Trophoblast cell (in vitro differentiated cells and primary cell): ENCODE measurements around the gene AJAP1.
"Not testable (repeated sequence)": the region's sequence is repeated elsewhere in the genome, so short reads cannot be mapped to it uniquely, and the experiment has no call there.

ENCODE experiments used
- DNase-seq, 2 donors: peaks; one replicate each; pipeline ENCODE4 v3.0.0-alpha.2; 2016
- H2AFZ ChIP-seq: 2 replicates; pipeline ENCODE4 v1.6.1; 2013; ENCODE audit warnings: low read length, moderate library complexity, mild to moderate bottlenecking; ENCODE audit not compliant: insufficient read depth, poor library complexity
- H2AK5ac ChIP-seq: 2 replicates; pipeline ENCODE4 v1.6.1; 2013; ENCODE audit warnings: mild to moderate bottlenecking, low read length
- H2BK120ac ChIP-seq: 2 replicates; pipeline ENCODE4 v1.6.1; 2013; ENCODE audit warnings: low read length, mild to moderate bottlenecking, moderate library complexity; ENCODE audit not compliant: insufficient read depth, poor library complexity
- H2BK12ac ChIP-seq: 2 replicates; pipeline ENCODE4 v1.6.1; 2013; ENCODE audit warnings: mild to moderate bottlenecking, low read length, moderate library complexity
- H2BK5ac ChIP-seq: 2 replicates; pipeline ENCODE4 v1.6.1; 2013; ENCODE audit warnings: low read length, low read depth, moderate library complexity, mild to moderate bottlenecking; ENCODE audit not compliant: poor library complexity
- H3K14ac ChIP-seq: 2 replicates; pipeline ENCODE4 v1.6.1; 2013; ENCODE audit warnings: mild to moderate bottlenecking, low read length
- H3K18ac ChIP-seq: 2 replicates; pipeline ENCODE4 v1.6.1; 2013; ENCODE audit warnings: mild to moderate bottlenecking, low read length
- H3K23ac ChIP-seq: 2 replicates; pipeline ENCODE4 v1.6.1; 2013; ENCODE audit warnings: low read length
- H3K27ac ChIP-seq: 2 replicates; pipeline ENCODE4 v1.5.1; 2013; ENCODE audit warnings: low read depth, mild to moderate bottlenecking, inconsistent platforms, low read length, moderate library complexity
- H3K27me3 ChIP-seq: 2 replicates; pipeline ENCODE4 v1.6.1; 2013; ENCODE audit warnings: inconsistent platforms, mild to moderate bottlenecking, low read length, moderate library complexity; ENCODE audit not compliant: insufficient read depth
- H3K36me3 ChIP-seq, 2 experiments: 1 replicate in 1 of 2; 2 replicates in 1 of 2; pipeline ENCODE4 v1.6.1; 2013; ENCODE audit warnings: low read length in 2 of 2, mild to moderate bottlenecking in 2 of 2, moderate library complexity in 1 of 2; ENCODE audit not compliant: insufficient read depth in 2 of 2, control insufficient read depth in 1 of 2
- H3K4ac ChIP-seq: 2 replicates; pipeline ENCODE4 v1.6.1; 2013; ENCODE audit warnings: low read depth, mild to moderate bottlenecking, low read length, moderate library complexity
- H3K4me1 ChIP-seq, 2 experiments: 1 replicate in 1 of 2; 2 replicates in 1 of 2; pipeline ENCODE4 v1.6.1; 2013; ENCODE audit warnings: low read length in 2 of 2, mild to moderate bottlenecking in 2 of 2, moderate library complexity in 1 of 2; ENCODE audit not compliant: insufficient read depth in 2 of 2, control insufficient read depth in 1 of 2
- H3K4me2 ChIP-seq: 2 replicates; pipeline ENCODE4 v1.6.1; 2013; ENCODE audit warnings: inconsistent platforms, mild to moderate bottlenecking, low read length, moderate library complexity
- H3K4me3 ChIP-seq: 2 replicates; pipeline ENCODE4 v1.5.1; 2013; ENCODE audit warnings: mild to moderate bottlenecking, low read depth, low read length, inconsistent platforms
- H3K79me1 ChIP-seq: one replicate; pipeline ENCODE4 v1.6.1; 2013; ENCODE audit warnings: low read length
- H3K79me2 ChIP-seq: 2 replicates; pipeline ENCODE4 v1.6.1; 2013; ENCODE audit warnings: low read length, mild to moderate bottlenecking; ENCODE audit not compliant: control insufficient read depth, insufficient read depth, poor library complexity
- H3K9ac ChIP-seq: 2 replicates; pipeline ENCODE4 v1.6.1; 2013; ENCODE audit warnings: mild to moderate bottlenecking, low read length
- H3K9me3 ChIP-seq: 2 replicates; pipeline ENCODE4 v1.6.1; 2013; ENCODE audit warnings: low read depth, mild to moderate bottlenecking, control low read depth, inconsistent platforms, low read length; ENCODE audit not compliant: insufficient read depth
- H4K12ac ChIP-seq: 2 replicates; pipeline ENCODE4 v1.6.1; 2013; ENCODE audit warnings: low read depth, mild to moderate bottlenecking, low read length, moderate library complexity
- H4K8ac ChIP-seq: 2 replicates; pipeline ENCODE4 v1.6.1; 2013; ENCODE audit warnings: low read depth, mild to moderate bottlenecking, low read length, moderate library complexity
- H4K91ac ChIP-seq: one replicate; pipeline ENCODE4 v1.6.1; 2013; ENCODE audit warnings: low read depth, mild to moderate bottlenecking, low read length, moderate library complexity
- WGBS: extraction: QIAGEN DNeasy Blood & Tissue Kit; methylation state at CpG from one replicate; pipeline ENCODE4 v1.1.7; 2013; ENCODE audit warnings: missing lambda C conversion rate; ENCODE audit not compliant: insufficient read length, insufficient coverage; ENCODE audit errors: extremely low coverage; 5-methylcytosine and 5-hydroxymethylcytosine counted together

AJAP1 gene

GRCh38 chr1:4666683-4667082, 12.3 kb downstream of the AJAP1 start:
- H2BK5ac ChIP-seq, H3K18ac ChIP-seq, H3K27ac ChIP-seq, H2BK120ac ChIP-seq, H4K91ac ChIP-seq, H2BK12ac ChIP-seq, H3K4me3 ChIP-seq, H3K4me1 ChIP-seq, H4K8ac ChIP-seq, H3K79me1 ChIP-seq, H3K36me3 ChIP-seq, DNase-seq, H4K12ac ChIP-seq, H3K27me3 ChIP-seq, H3K4ac ChIP-seq, H3K14ac ChIP-seq, H2AFZ ChIP-seq, H3K9ac ChIP-seq, H3K4me2 ChIP-seq, H3K23ac ChIP-seq, H2AK5ac ChIP-seq, H3K79me2 ChIP-seq: not testable (repeated sequence)
- no CpG with 5 or more reads among the region's 19 CpGs for WGBS
- peaks cover 13% of the 10 kb centered on the region for H3K9me3 ChIP-seq

- peaks cover 7 to 11% of the 10 kb centered on the region in 2 experiments for H3K4me1 ChIP-seq
- peak overlapping the region; percentile 17 for H3K18ac ChIP-seq
- H3K79me2 ChIP-seq: no peaks in the 10 kb centered on the region
- H3K79me1 ChIP-seq: peaks cover 5% of the 10 kb centered on the region
- no peak overlapping the region for H3K4me2 ChIP-seq
- peak overlapping the region; percentile 14 for H4K91ac ChIP-seq
- H3K9ac ChIP-seq: no peak overlapping the region
- H4K8ac ChIP-seq: peak overlapping the region; percentile 13
- H3K27me3 ChIP-seq: no peaks in the 10 kb centered on the region
- WGBS: no CpG with 5 or more reads among the region's 13 CpGs
- H3K36me3 ChIP-seq: no peaks in the 10 kb centered on the region
- peak overlapping the region; percentile 24 for H3K4ac ChIP-seq
- peak overlapping the region; percentile 44 for H2BK12ac ChIP-seq
- H4K12ac ChIP-seq: no peak overlapping the region
- no peak overlapping the region for H3K4me3 ChIP-seq
- peaks cover 11% of the 10 kb centered on the region for H3K9me3 ChIP-seq
- no peak overlapping the region for H2AFZ ChIP-seq
- no peak overlapping the region for H3K14ac ChIP-seq
- H2BK120ac ChIP-seq: no peak overlapping the region
- peak; percentile 53 to 84 for DNase-seq
- no peak overlapping the region for H3K23ac ChIP-seq
- H3K27ac ChIP-seq: no peak overlapping the region
- H2BK5ac ChIP-seq: no peak overlapping the region
- no peak overlapping the region for H2AK5ac ChIP-seq
These were observed 14.6 kb downstream of the AJAP1 start for GRCh38 chr1:4668743-4669700.

- Histone ChIP-seq H2BK5ac (no peak overlapping the region), H3K18ac (no peak overlapping the region), H3K9ac (no peak overlapping the region), H2BK120ac (no peak overlapping the region), H2BK12ac (no peak overlapping the region), H4K12ac (no peak overlapping the region), H3K4me3 (no peak overlapping the region), H4K8ac (no peak overlapping the region), H3K4ac (no peak overlapping the region), H3K9me3 (peaks cover 11% of the 10 kb centered on the region), H3K79me1 (peaks cover 15% of the 10 kb centered on the region), H3K4me2 (no peak overlapping the region), H3K36me3 (no peaks in the 10 kb centered on the region), H4K91ac (no peak overlapping the region), H3K27ac (no peak overlapping the region), H3K23ac (no peak overlapping the region), H3K14ac (no peak overlapping the region), H3K4me1 (peaks cover 20 to 23% of the 10 kb centered on the region in 2 experiments), H2AK5ac (no peak overlapping the region), H3K79me2 (no peaks in the 10 kb centered on the region), H3K27me3 (no peaks in the 10 kb centered on the region), H2AFZ (no peak overlapping the region)
- WGBS: no CpG with 5 or more reads among the region's 4 CpGs
- no peak for DNase-seq
These were observed 15.9 kb downstream of the AJAP1 start for GRCh38 chr1:4670265-4670664.

- Histone ChIP-seq H3K27ac (no peak overlapping the region), H2AK5ac (no peak overlapping the region), H4K12ac (no peak overlapping the region), H2BK120ac (no peak overlapping the region), H3K79me2 (no peaks in the 10 kb centered on the region), H2BK5ac (no peak overlapping the region), H2BK12ac (no peak overlapping the region), H3K4ac (no peak overlapping the region), H3K4me2 (no peak overlapping the region), H3K9ac (no peak overlapping the region), H3K36me3 (no peaks in the 10 kb centered on the region), H3K18ac (no peak overlapping the region), H4K91ac (no peak overlapping the region), H3K9me3 (peaks cover 5% of the 10 kb centered on the region), H3K4me3 (no peak overlapping the region), H3K4me1 (peaks cover 29 to 30% of the 10 kb centered on the region in 2 experiments), H4K8ac (no peak overlapping the region), H3K23ac (no peak overlapping the region), H3K79me1 (peaks cover 19% of the 10 kb centered on the region), H3K14ac (no peak overlapping the region), H2AFZ (no peak overlapping the region), H3K27me3 (no peaks in the 10 kb centered on the region)
- WGBS: no CpG with 5 or more reads among the region's 13 CpGs
- no peak for DNase-seq
These were observed 17.4 kb downstream of the AJAP1 start for GRCh38 chr1:4671828-4672227.
